T-cell (primary cell): Measurements from ENCODE around the gene PPP1CB. TPM values are rescaled to one million over a fixed set of nuclear protein-coding genes. Genes with fewer than 3 reads are reported as not detected.

Experiments used
- ATAC-seq, 4 experiments: fragments of 200-7000 bp in 3 of 4; fragments of 150-1000 bp in 1 of 4; cut with Tn5 transposase; replicated peaks in 1 of 4; 1 replicate in 3 of 4; 2 replicates in 1 of 4; pipeline ENCODE4 v1.10.0; 2021; ENCODE audit warnings: moderate library complexity in 3 of 4, mild to moderate bottlenecking in 2 of 4, moderate number of reproducible peaks in 1 of 4
- CTCF ChIA-PET, 2 donors: fragments of 300-600 bp; sonication (Branson Sonifier 250); formaldehyde crosslinking; loops; one replicate each; lab custom pipeline; 2022; ENCODE audit warnings: antibody characterized with exemption in 2 of 2; lab: Charles Lee
- POLR2A ChIA-PET, 2 donors: fragments of 300-600 bp; sonication (Branson Sonifier 250); formaldehyde crosslinking; loops; one replicate each; lab custom pipeline; 2022; ENCODE audit warnings: antibody characterized with exemption in 2 of 2; lab: Charles Lee
- DNase-seq, 35 experiments: peaks; one replicate each; pipeline versions ENCODE4 v3.0.0 to v3.0.0-alpha.2; 2013 to 2023
- H3K27ac ChIP-seq: one replicate; pipeline ENCODE4 v1.5.1; 2013; ENCODE audit warnings: low read length
- H3K27me3 ChIP-seq, 2 experiments: replicated peaks in 1 of 2; 1 replicate in 1 of 2; 2 replicates in 1 of 2; pipeline versions ENCODE4 v1.6.1 to v1.7.0; 2013; ENCODE audit warnings: low read length in 1 of 2, mixed read lengths in 1 of 2; ENCODE audit not compliant: control insufficient read depth in 2 of 2, insufficient read depth in 2 of 2; ENCODE audit errors: extremely low read depth in 1 of 2
- H3K36me3 ChIP-seq, 2 donors: 1 replicate in 1 of 2; 2 replicates in 1 of 2; pipeline versions ENCODE4 v1.6.1 to v1.7.0; 2013; ENCODE audit warnings: low read length in 1 of 2; ENCODE audit not compliant: control insufficient read depth in 2 of 2, insufficient read depth in 1 of 2; ENCODE audit errors: extremely low read depth in 1 of 2
- H3K4me1 ChIP-seq, 2 experiments: 1 replicate in 1 of 2; 2 replicates in 1 of 2; pipeline versions ENCODE4 v1.6.1 to v1.7.0; 2013; ENCODE audit warnings: low read length in 2 of 2, mixed read lengths in 1 of 2; ENCODE audit not compliant: insufficient read depth in 2 of 2, control insufficient read depth in 1 of 2; ENCODE audit errors: extremely low read depth in 1 of 2
- H3K4me3 ChIP-seq, 2 donors: 1 replicate in 1 of 2; 2 replicates in 1 of 2; pipeline versions ENCODE4 v1.5.1 to v1.7.0; 2013; ENCODE audit warnings: mild to moderate bottlenecking in 2 of 2, low read length in 1 of 2, moderate library complexity in 1 of 2; ENCODE audit not compliant: control insufficient read depth in 1 of 2; ENCODE audit errors: extremely low read depth in 1 of 2
- H3K9me3 ChIP-seq: 2 replicates; pipeline ENCODE4 v1.7.0; 2013
- H3K27ac Mint-ChIP-seq, 2 donors: one replicate each; pipeline ENCODE4 v1.8.0; 2020 to 2021; ENCODE audit warnings: mild to moderate bottlenecking in 2 of 2, mixed read lengths in 2 of 2
- H3K27me3 Mint-ChIP-seq, 2 donors: one replicate each; pipeline ENCODE4 v1.8.0; 2021 to 2022; ENCODE audit warnings: mixed read lengths in 2 of 2
- H3K36me3 Mint-ChIP-seq: one replicate; pipeline ENCODE4 v1.8.0; 2021; ENCODE audit warnings: mixed read lengths
- H3K4me1 Mint-ChIP-seq, 3 donors: one replicate each; pipeline ENCODE4 v1.8.0; 2020 to 2022; ENCODE audit warnings: mixed read lengths in 3 of 3, mild to moderate bottlenecking in 1 of 3
- H3K4me3 Mint-ChIP-seq, 3 donors: one replicate each; pipeline ENCODE4 v1.8.0; 2020 to 2022; ENCODE audit warnings: mild to moderate bottlenecking in 3 of 3, mixed read lengths in 3 of 3, moderate library complexity in 3 of 3
- H3K9me3 Mint-ChIP-seq, 3 donors: one replicate each; pipeline ENCODE4 v1.8.0; 2020 to 2022; ENCODE audit warnings: mixed read lengths in 3 of 3
- WGBS: methylation state at CpG from one replicate; pipeline ENCODE4 v1.1.5; 2013; ENCODE audit warnings: missing lambda C conversion rate; ENCODE audit not compliant: insufficient coverage; 5-methylcytosine and 5-hydroxymethylcytosine counted together
- total RNA-seq, 35 experiments: library from RNA in 6 of 35; stranded (reverse) in 6 of 35; fragments of 120-200 nt in 1 of 35; gene quantifications; one replicate each; pipeline versions ENCODE4 v1.2.1 to v1.2.4 and lab custom pipeline; 2013 to 2026

Gene PPP1CB
- total RNA-seq, 5 donors from 2014 or later (not counting 1 experiment from before 2014, with no cell fraction given) = 182 to 233 (median 190) TPM

DNA sequence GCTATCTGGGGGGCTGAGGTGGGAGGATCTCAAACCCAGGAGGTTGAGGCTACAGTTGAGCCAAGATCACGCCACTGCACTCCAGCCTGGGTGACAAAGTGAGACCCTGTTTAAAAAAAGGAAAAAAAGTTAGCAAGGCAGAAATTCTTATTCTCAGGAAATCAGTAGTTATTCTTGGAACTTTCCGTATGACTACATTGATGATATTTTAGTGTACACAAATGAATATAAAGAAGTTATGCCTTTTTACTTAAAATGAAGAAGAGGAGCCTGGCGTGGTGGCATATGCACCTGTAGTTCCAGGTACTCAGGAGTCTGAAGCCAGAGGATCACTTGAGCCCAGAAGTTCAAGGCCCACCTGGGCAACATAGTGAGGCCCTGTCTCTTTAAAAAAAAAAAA is 66.4 kb downstream of the PPP1CB start:
- CTCF ChIA-PET = interaction anchor here in 1 of 2 donors (0.6 kb wide), 1 partner anchor 84 kb away, joined by 3 read pairs; no protein-coding TSS in a partner anchor

DNA sequence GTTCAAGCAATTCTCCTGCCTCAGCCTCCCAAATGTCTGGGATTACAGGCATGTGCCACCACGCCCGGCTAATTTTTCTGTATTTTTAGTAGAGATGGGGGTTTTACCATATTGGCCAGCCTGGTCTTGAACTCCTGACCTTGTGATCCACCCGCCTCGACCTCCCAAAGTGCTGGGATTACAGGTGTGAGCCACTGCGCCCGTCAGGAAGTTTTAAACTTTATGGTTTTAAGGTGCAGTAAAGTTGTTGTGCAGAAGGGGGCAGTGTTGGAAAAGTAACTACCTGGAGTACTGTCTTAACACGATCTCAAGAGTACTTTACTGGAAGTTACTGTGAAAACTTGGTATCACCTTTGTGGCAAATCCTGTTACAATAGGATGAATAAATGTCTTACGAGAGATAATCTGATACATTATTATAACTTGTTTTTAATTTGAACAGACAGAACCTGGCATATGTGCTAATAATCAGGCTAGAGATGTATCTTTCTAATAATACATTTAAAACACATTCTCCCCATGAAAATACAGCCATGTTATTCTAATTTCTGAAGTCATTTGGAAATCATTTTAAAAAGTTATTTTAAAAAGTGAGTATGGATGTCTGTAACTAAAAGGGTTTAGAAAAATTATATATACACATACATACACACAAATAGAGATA is 69.8 kb downstream of the PPP1CB start:
- ChIA-PET POLR2A (interaction anchor here in 1 of 2 donors (0.6 kb wide), 2 partner anchors 163 to 1058 kb away, joined by 3 to 4 read pairs; no protein-coding TSS in a partner anchor), CTCF (interaction anchor here (0.6 to 3.0 kb wide), 4 partner anchors 13 to 1112 kb away, joined by 3 to 18 read pairs (median 4); no protein-coding TSS in a partner anchor)
- no peaks in the 10 kb centered on the region for H3K36me3 Mint-ChIP-seq
- H3K27ac ChIP-seq = no peak overlapping the region
- 2% methylated on average over 6 of the region's 8 CpGs for WGBS
- H3K4me3 ChIP-seq = no peak overlapping the region
- no peak overlapping the region for H3K27ac Mint-ChIP-seq
- no peak overlapping the region for H3K4me3 Mint-ChIP-seq
- ATAC-seq (peak; percentile 68 to 83 (median 80)), DNase-seq (peak in 31 of 35 experiments; percentile 6 to 83 (median 41))
- H3K27me3 Mint-ChIP-seq = no peaks in the 10 kb centered on the region
- H3K9me3 ChIP-seq = no peaks in the 10 kb centered on the region
- no peaks in the 10 kb centered on the region for H3K9me3 Mint-ChIP-seq
- no peaks in the 10 kb centered on the region for H3K36me3 ChIP-seq
- peaks cover 3 to 4% (median 4%) of the 10 kb centered on the region in 3 donors for H3K4me1 Mint-ChIP-seq
- H3K27me3 ChIP-seq = no peaks in the 10 kb centered on the region
- peaks cover 0 to 4% of the 10 kb centered on the region in 2 experiments for H3K4me1 ChIP-seq

More for the DNA sequence above, 66.4 kb downstream of the PPP1CB start:
- Histone ChIP-seq H3K27me3 (no peaks in the 10 kb centered on the region), H3K4me1 (peaks cover 0 to 4% of the 10 kb centered on the region in 2 experiments), H3K9me3 (no peaks in the 10 kb centered on the region), H3K4me3 (no peak overlapping the region), H3K27ac (no peak overlapping the region), H3K36me3 (no peaks in the 10 kb centered on the region)
- H3K9me3 Mint-ChIP-seq = no peaks in the 10 kb centered on the region
- no peak for DNase-seq
- H3K4me1 Mint-ChIP-seq = peaks cover 3 to 4% (median 4%) of the 10 kb centered on the region in 3 donors
- ATAC-seq = no peak
- POLR2A ChIA-PET = no interaction called here
- no peaks in the 10 kb centered on the region for H3K27me3 Mint-ChIP-seq
- no peaks in the 10 kb centered on the region for H3K36me3 Mint-ChIP-seq
- no peak overlapping the region for H3K27ac Mint-ChIP-seq
- WGBS = 50% methylated on average over 1 of the region's 3 CpGs
- no peak overlapping the region for H3K4me3 Mint-ChIP-seq

DNA sequence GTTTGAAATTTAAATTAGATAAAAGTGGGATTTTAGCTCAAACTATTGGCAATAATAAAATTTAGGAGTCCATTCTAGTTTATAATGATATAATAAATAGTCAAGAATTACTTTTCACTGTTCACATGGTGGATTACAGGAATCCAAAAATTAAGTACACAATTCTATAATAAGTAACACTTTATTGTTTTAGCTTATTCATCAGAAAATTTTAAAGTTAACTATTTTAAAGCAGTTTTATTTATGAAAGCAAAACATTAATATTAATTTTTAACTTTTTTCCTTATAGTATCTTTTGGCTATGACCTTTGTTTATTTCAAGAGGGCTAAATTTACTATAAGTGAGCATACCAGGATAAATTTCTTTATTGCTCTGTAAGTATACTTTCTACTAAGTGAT is 70.4 kb downstream of the PPP1CB start:
- ChIA-PET CTCF (interaction anchor here in 1 of 2 donors (0.6 kb wide), 1 partner anchor 112 kb away, joined by 4 read pairs; no protein-coding TSS in a partner anchor), POLR2A (interaction anchor here in 1 of 2 donors (0.6 kb wide), 2 partner anchors 37 to 1058 kb away, joined by 3 to 9 read pairs; no protein-coding TSS in a partner anchor)
- Histone ChIP-seq H3K4me3 (no peak overlapping the region), H3K27ac (no peak overlapping the region), H3K4me1 (peaks cover 0 to 4% of the 10 kb centered on the region in 2 experiments), H3K36me3 (no peaks in the 10 kb centered on the region), H3K9me3 (no peaks in the 10 kb centered on the region), H3K27me3 (no peaks in the 10 kb centered on the region)
- Mint-ChIP-seq H3K4me1 (peaks cover 3 to 4% (median 4%) of the 10 kb centered on the region in 3 donors), H3K27ac (no peak overlapping the region), H3K27me3 (no peaks in the 10 kb centered on the region), H3K9me3 (no peaks in the 10 kb centered on the region), H3K4me3 (no peak overlapping the region), H3K36me3 (no peaks in the 10 kb centered on the region)
- no peak for DNase-seq
- ATAC-seq = no peak

DNA sequence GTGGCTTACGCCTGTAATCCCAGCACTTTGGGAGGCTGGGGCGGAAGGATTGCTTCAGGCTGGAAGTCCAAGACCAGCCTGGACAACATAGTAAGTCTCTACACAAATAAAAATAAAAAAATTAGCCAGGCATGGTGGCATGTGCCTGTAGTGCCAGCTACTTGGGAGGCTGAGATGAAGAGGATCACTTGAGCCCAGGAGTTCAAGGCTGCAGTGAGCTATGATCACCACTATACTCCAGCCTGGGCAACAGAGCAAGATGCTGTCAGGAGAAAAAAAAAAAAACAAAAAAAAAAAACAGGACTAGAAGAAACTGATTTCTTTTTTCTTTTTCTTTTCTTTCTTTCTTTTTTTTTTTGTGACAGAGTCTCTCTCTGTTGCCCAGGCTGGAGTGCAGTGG is 72.6 kb downstream of the PPP1CB start:
- Mint-ChIP-seq H3K36me3 (no peaks in the 10 kb centered on the region), H3K9me3 (no peaks in the 10 kb centered on the region), H3K27ac (no peak overlapping the region), H3K27me3 (no peaks in the 10 kb centered on the region), H3K4me3 (no peak overlapping the region), H3K4me1 (peaks cover 3 to 4% (median 4%) of the 10 kb centered on the region in 3 donors)
- Histone ChIP-seq H3K27ac (no peak overlapping the region), H3K27me3 (no peaks in the 10 kb centered on the region), H3K4me3 (no peak overlapping the region), H3K9me3 (no peaks in the 10 kb centered on the region), H3K36me3 (no peaks in the 10 kb centered on the region), H3K4me1 (peaks cover 0 to 4% of the 10 kb centered on the region in 2 experiments)
- ChIA-PET CTCF (interaction anchor here (0.6 to 0.7 kb wide), 3 partner anchors 46 to 1018 kb away, joined by 4 to 6 read pairs (median 4); partner anchors contain the start of gene TRMT61B (in 1 of the 2)), POLR2A (no interaction called here)
- no CpG with 5 or more reads among the region's 2 CpGs for WGBS
- ATAC-seq (no peak), DNase-seq (no peak)

DNA sequence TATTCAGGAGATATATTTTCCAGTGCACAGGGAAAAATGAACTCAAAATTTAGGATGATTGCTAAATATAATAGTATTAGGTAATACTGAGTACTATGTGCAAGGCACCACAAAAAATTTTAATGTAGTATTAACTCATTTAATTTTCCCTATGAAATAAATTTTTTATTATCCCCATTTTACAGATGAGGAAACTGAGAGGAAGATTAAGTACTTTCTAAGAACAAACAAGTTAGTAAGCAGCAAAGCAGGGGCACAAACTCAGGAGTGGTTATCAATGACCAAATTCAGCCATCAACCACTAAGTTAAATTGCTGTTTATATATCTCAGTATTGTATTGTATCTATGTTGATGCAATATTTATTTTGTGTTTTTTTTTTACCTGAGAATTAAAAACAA is 73.2 kb downstream of the PPP1CB start:
- Histone ChIP-seq H3K4me1 (peaks cover 0 to 4% of the 10 kb centered on the region in 2 experiments), H3K4me3 (no peak overlapping the region), H3K9me3 (no peaks in the 10 kb centered on the region), H3K27ac (no peak overlapping the region), H3K27me3 (no peaks in the 10 kb centered on the region), H3K36me3 (no peaks in the 10 kb centered on the region)
- ATAC-seq (no peak), DNase-seq (no peak)
- no peaks in the 10 kb centered on the region for H3K9me3 Mint-ChIP-seq
- no peaks in the 10 kb centered on the region for H3K27me3 Mint-ChIP-seq
- ChIA-PET POLR2A (interaction anchor here (0.6 to 0.7 kb wide), 2 partner anchors 26 to 46 kb away, joined by 3 to 4 read pairs; no protein-coding TSS in a partner anchor), CTCF (interaction anchor here (0.6 to 0.7 kb wide), 2 partner anchors 85 to 252 kb away, joined by 3 to 4 read pairs; no protein-coding TSS in a partner anchor)
- H3K36me3 Mint-ChIP-seq = no peaks in the 10 kb centered on the region
- no peak overlapping the region for H3K4me3 Mint-ChIP-seq
- no peak overlapping the region for H3K27ac Mint-ChIP-seq
- H3K4me1 Mint-ChIP-seq = peaks cover 3 to 4% (median 4%) of the 10 kb centered on the region in 3 donors

DNA sequence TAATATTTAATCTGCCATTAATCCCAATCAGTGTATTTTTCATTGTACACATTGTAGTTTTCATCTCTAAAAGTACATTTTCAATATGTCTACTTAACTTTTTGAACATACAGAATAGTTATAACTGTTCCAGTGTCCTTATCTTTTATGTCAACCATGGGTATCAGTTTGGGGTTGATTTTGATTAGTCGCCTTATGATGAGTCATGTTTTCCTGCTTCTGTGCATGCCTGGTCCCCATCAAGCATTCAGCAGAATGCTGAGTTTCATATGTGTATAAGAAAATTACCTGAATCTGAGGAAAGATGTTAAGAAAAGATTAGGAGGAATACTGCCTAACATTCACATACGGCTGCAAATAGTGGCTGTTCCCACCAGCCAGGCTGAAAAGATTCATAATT is 76.8 kb downstream of the PPP1CB start:
- Histone ChIP-seq H3K4me1 (no peaks in the 10 kb centered on the region), H3K4me3 (no peak overlapping the region), H3K9me3 (no peaks in the 10 kb centered on the region), H3K36me3 (no peaks in the 10 kb centered on the region), H3K27me3 (no peaks in the 10 kb centered on the region), H3K27ac (no peak overlapping the region)
- DNase-seq = no peak
- Mint-ChIP-seq H3K27ac (no peak overlapping the region), H3K4me3 (no peak overlapping the region), H3K4me1 (no peaks in the 10 kb centered on the region), H3K27me3 (no peaks in the 10 kb centered on the region), H3K36me3 (no peaks in the 10 kb centered on the region), H3K9me3 (no peaks in the 10 kb centered on the region)
- CTCF ChIA-PET = no interaction called here
- ATAC-seq = no peak
- POLR2A ChIA-PET = no interaction called here
- no CpG with 5 or more reads among the region's 2 CpGs for WGBS
